Panc1 (cell line): ENCODE data around the gene UPK3B. TPM values are rescaled to one million over a fixed set of nuclear protein-coding genes. Genes with fewer than 3 reads are reported as not detected.
"Not testable (repeated sequence)": the region's sequence is repeated elsewhere in the genome, so short reads cannot be mapped to it uniquely, and the experiment has no call there.

Experiments used
- ATAC-seq: fragments of 200-7000 bp; cut with Tn5 transposase; 2 replicates; pipeline ENCODE4 v1.9.1; 2020; ENCODE audit warnings: mild to moderate bottlenecking, moderate library complexity
- BruUV-seq: library from RNA; stranded (reverse); fragments of 400-500 nt; replicated peaks from 2 replicates; lab custom pipeline; 2021; lab: Mats Ljungman, UMichigan
- CTCF ChIA-PET: fragments of 300-600 bp; sonication (Branson Sonifier 250); formaldehyde crosslinking; loops from one replicate; lab custom pipeline; 2022; ENCODE audit warnings: antibody characterized with exemption; lab: Charles Lee
- POLR2A ChIA-PET: fragments of 300-600 bp; sonication (Branson Sonifier 250); formaldehyde crosslinking; loops from one replicate; lab custom pipeline; 2022; ENCODE audit warnings: antibody characterized with exemption; lab: Charles Lee
- DNase-seq: peaks from one replicate; pipeline ENCODE4 v3.0.0-alpha.2; 2010; ENCODE audit warnings: low read depth, low spot score
- H3K27ac ChIP-seq: 2 replicates; pipeline ENCODE4 v1.5.1; 2011; ENCODE audit warnings: mild to moderate bottlenecking, low read length, inconsistent platforms
- H3K27me3 ChIP-seq: fragments of 200-500 bp; sonication (Bioruptor generic); 2 replicates; pipeline ENCODE4 v1.6.0; 2014; ENCODE audit warnings: low read length, inconsistent platforms; ENCODE audit not compliant: control insufficient read depth, insufficient read depth
- H3K36me3 ChIP-seq: fragments of 200-500 bp; sonication (Bioruptor generic); 2 replicates; pipeline ENCODE4 v1.5.1; 2014; ENCODE audit warnings: inconsistent platforms, mild to moderate bottlenecking, low read length, moderate library complexity; ENCODE audit not compliant: control insufficient read depth, insufficient read depth
- H3K4me1 ChIP-seq: 2 replicates; pipeline ENCODE4 v1.5.1; 2011; ENCODE audit warnings: inconsistent platforms, mild to moderate bottlenecking, low read length, moderate library complexity; ENCODE audit not compliant: control insufficient read depth, insufficient read depth
- H3K4me3 ChIP-seq, 2 experiments: 2 replicates each; pipeline ENCODE4 v1.5.1; 2011 to 2012; ENCODE audit warnings: low read depth in 2 of 2, low read length in 2 of 2, mild to moderate bottlenecking in 2 of 2, inconsistent platforms in 1 of 2, moderate library complexity in 1 of 2
- H3K9me3 ChIP-seq: fragments of 200-500 bp; sonication (Bioruptor generic); 2 replicates; pipeline ENCODE4 v1.5.1; 2014; ENCODE audit warnings: low read depth, mild to moderate bottlenecking, inconsistent platforms, low read length, moderate library complexity; ENCODE audit not compliant: control insufficient read depth, insufficient read depth
- POLR2AphosphoS5 ChIP-seq: IDR thresholded peaks from 2 replicates; pipeline ENCODE4 v1.6.1; 2012; ENCODE audit warnings: mild to moderate bottlenecking, low read depth, low read length, moderate library complexity
- in situ Hi-C: cut with HindIII; loops from 2 replicates; pipeline ENCODE4 v1.10.0; 2016; ENCODE audit warnings: low sequenced_read_pairs, low pct_unique_long_range_greater_than_20kb
- intact Hi-C: fragments of 100-400 bp; cut with micrococcal nuclease; formaldehyde crosslinking; loops from one replicate; pipeline ENCODE4 v1.10.0; 2022; ENCODE audit not compliant: unreplicated experiment
- total RNA-seq: library from RNA; stranded (reverse); gene quantifications from one replicate; pipeline ENCODE4 v1.2.1, GENCODE V29; 2021; ENCODE audit not compliant: unreplicated experiment

UPK3B gene
- total RNA-seq, 1 experiment from 2014 or later: 9.8 TPM

GRCh38 chr7:76549025-76549854 lies 38.9 kb downstream of the UPK3B start:
- Histone ChIP-seq H3K27ac (peak overlapping the region; percentile 81), H3K4me3 (peak overlapping the region; percentile 69 to 76)
- POLR2A ChIA-PET, H3K4me1 ChIP-seq, CTCF ChIA-PET, in situ Hi-C loops, H3K27me3 ChIP-seq, intact Hi-C loops, H3K36me3 ChIP-seq, H3K9me3 ChIP-seq, BruUV-seq: not testable (repeated sequence)
- DNase-seq (peak; percentile 66), ATAC-seq (peak; percentile 100)
- peak; percentile 52; the same call in 1 of the 2 replicates for TF ChIP-seq POLR2AphosphoS5

GRCh38 chr7:76549855-76550248 lies 39.5 kb downstream of the UPK3B start:
- in situ Hi-C loops, ATAC-seq, POLR2A ChIA-PET, H3K27me3 ChIP-seq, H3K9me3 ChIP-seq, intact Hi-C loops, DNase-seq, CTCF ChIA-PET, H3K4me1 ChIP-seq, BruUV-seq, H3K36me3 ChIP-seq: not testable (repeated sequence)
- Histone ChIP-seq H3K27ac (peak overlapping the region; percentile 81), H3K4me3 (peak overlapping the region; percentile 69 to 76)

- H3K9me3 ChIP-seq, POLR2A ChIA-PET, in situ Hi-C loops, H3K4me3 ChIP-seq, H3K27ac ChIP-seq, intact Hi-C loops, H3K4me1 ChIP-seq, DNase-seq, CTCF ChIA-PET, H3K27me3 ChIP-seq, ATAC-seq, BruUV-seq, H3K36me3 ChIP-seq: not testable (repeated sequence)
These were observed 41.6 kb downstream of the UPK3B start for GRCh38 chr7:76551992-76552391.

- BruUV-seq, H3K9me3 ChIP-seq, H3K36me3 ChIP-seq, in situ Hi-C loops, ATAC-seq, POLR2A ChIA-PET, H3K4me3 ChIP-seq, H3K4me1 ChIP-seq, intact Hi-C loops, CTCF ChIA-PET, H3K27me3 ChIP-seq, DNase-seq, H3K27ac ChIP-seq: not testable (repeated sequence)
These were observed 49.3 kb downstream of the UPK3B start for GRCh38 chr7:76559685-76560084.

GRCh38 chr7:76560157-76560556 lies 49.8 kb downstream of the UPK3B start:
- intact Hi-C loops, H3K27me3 ChIP-seq, ATAC-seq, BruUV-seq, in situ Hi-C loops, H3K36me3 ChIP-seq, H3K27ac ChIP-seq, H3K9me3 ChIP-seq, CTCF ChIA-PET, H3K4me1 ChIP-seq, H3K4me3 ChIP-seq, POLR2A ChIA-PET, DNase-seq: not testable (repeated sequence)

GRCh38 chr7:76561342-76561741 lies 51.0 kb downstream of the UPK3B start:
- intact Hi-C loops, POLR2A ChIA-PET: not testable (repeated sequence)

GRCh38 chr7:76565001-76565400 lies 54.6 kb downstream of the UPK3B start:
- intact Hi-C loops, in situ Hi-C loops, H3K27me3 ChIP-seq, ATAC-seq, H3K36me3 ChIP-seq, H3K4me1 ChIP-seq, CTCF ChIA-PET, H3K4me3 ChIP-seq, DNase-seq, H3K27ac ChIP-seq, H3K9me3 ChIP-seq, POLR2A ChIA-PET: not testable (repeated sequence)
- TSS peak; percentile 6 for BruUV-seq

More at GRCh38 chr7:76561342-76561741, 51.0 kb downstream of the UPK3B start:
- H3K36me3 ChIP-seq, in situ Hi-C loops, H3K4me3 ChIP-seq, H3K4me1 ChIP-seq, H3K27ac ChIP-seq, BruUV-seq, DNase-seq, CTCF ChIA-PET, H3K27me3 ChIP-seq, H3K9me3 ChIP-seq, ATAC-seq: not testable (repeated sequence)
